Skeletal muscle tissue (tissue), 4 donors: Measurements from ENCODE around the gene SMIM36. TPM values are rescaled to one million over a fixed set of nuclear protein-coding genes. Genes with fewer than 3 reads are reported as not detected.
"Not testable (repeated sequence)": the region's sequence is repeated elsewhere in the genome, so short reads cannot be mapped to it uniquely, and the experiment has no call there.

Experiments
- H3K27ac ChIP-seq: one replicate; pipeline ENCODE4 v1.7.0; 2013; ENCODE audit warnings: mild to moderate bottlenecking, low read depth, low read length, inconsistent platforms
- H3K27me3 ChIP-seq, 3 donors: one replicate each; pipeline ENCODE4 v1.7.0; 2013; ENCODE audit warnings: low read length in 3 of 3; ENCODE audit not compliant: control insufficient read depth in 3 of 3, insufficient read depth in 3 of 3
- H3K36me3 ChIP-seq, 3 donors: one replicate each; pipeline ENCODE4 v1.7.0; 2013; ENCODE audit warnings: low read length in 3 of 3; ENCODE audit not compliant: control insufficient read depth in 3 of 3, insufficient read depth in 3 of 3
- H3K4me1 ChIP-seq, 3 donors: one replicate each; pipeline ENCODE4 v1.7.0; 2013; ENCODE audit warnings: low read length in 3 of 3, mild to moderate bottlenecking in 3 of 3; ENCODE audit not compliant: control insufficient read depth in 3 of 3, insufficient read depth in 3 of 3
- H3K4me3 ChIP-seq, 3 donors: one replicate each; pipeline ENCODE4 v1.7.0; 2013; ENCODE audit warnings: low read length in 3 of 3
- H3K9ac ChIP-seq, 3 donors: one replicate each; pipeline ENCODE4 v1.7.0; 2013; ENCODE audit warnings: low read length in 3 of 3, mild to moderate bottlenecking in 3 of 3, moderate library complexity in 2 of 3, low read depth in 1 of 3
- H3K9me3 ChIP-seq, 3 donors: one replicate each; pipeline ENCODE4 v1.7.0; 2013; ENCODE audit warnings: low read length in 3 of 3; ENCODE audit not compliant: control insufficient read depth in 3 of 3
- total RNA-seq: library from RNA; depleted of rRNA; stranded (reverse); fragments of >200 nt; gene quantifications from one replicate; pipeline ENCODE4 v1.2.3, GENCODE V29; 2014
- donor health status: Osteomylitis.

SMIM36 gene
- total RNA-seq, 1 donor from 2014 or later = not detected

GRCh38 chr17:55437159-55437605, 74.1 kb downstream of the SMIM36 start:
- Histone ChIP-seq H3K9ac (no peak overlapping the region), H3K27ac (peak overlapping the region; percentile 11), H3K36me3 (no peaks in the 10 kb centered on the region), H3K4me3 (no peak overlapping the region), H3K9me3 (no peaks in the 10 kb centered on the region), H3K27me3 (no peaks in the 10 kb centered on the region), H3K4me1 (peaks cover 0 to 2% (median 0%) of the 10 kb centered on the region in 3 donors)

GRCh38 chr17:55436224-55437158, 74.8 kb downstream of the SMIM36 start:
- H3K4me3 ChIP-seq = no peak overlapping the region
- no peak overlapping the region for H3K27ac ChIP-seq
- H3K9me3 ChIP-seq = no peaks in the 10 kb centered on the region
- no peak overlapping the region for H3K9ac ChIP-seq
- H3K36me3 ChIP-seq = no peaks in the 10 kb centered on the region
- peaks cover 0 to 2% (median 0%) of the 10 kb centered on the region in 3 donors for H3K4me1 ChIP-seq
- H3K27me3 ChIP-seq = no peaks in the 10 kb centered on the region

GRCh38 chr17:55435408-55435807, 75.8 kb downstream of the SMIM36 start:
- H3K27me3 ChIP-seq = no peaks in the 10 kb centered on the region
- peaks cover 0 to 2% (median 0%) of the 10 kb centered on the region in 3 donors for H3K4me1 ChIP-seq

GRCh38 chr17:55434721-55435120, 76.5 kb downstream of the SMIM36 start:
- no peak overlapping the region for H3K27ac ChIP-seq

More at GRCh38 chr17:55435408-55435807, 75.8 kb downstream of the SMIM36 start:
- no peak overlapping the region for H3K4me3 ChIP-seq
- H3K9me3 ChIP-seq = no peaks in the 10 kb centered on the region
- no peaks in the 10 kb centered on the region for H3K36me3 ChIP-seq
- no peak overlapping the region for H3K9ac ChIP-seq
- no peak overlapping the region for H3K27ac ChIP-seq

GRCh38 chr17:55433629-55434422, 77.4 kb downstream of the SMIM36 start:
- no peaks in the 10 kb centered on the region for H3K36me3 ChIP-seq
- no peaks in the 10 kb centered on the region for H3K27me3 ChIP-seq
- H3K9ac ChIP-seq = no peak overlapping the region
- no peak overlapping the region for H3K27ac ChIP-seq
- no peaks in the 10 kb centered on the region for H3K9me3 ChIP-seq
- H3K4me1 ChIP-seq = peaks cover 0 to 2% (median 0%) of the 10 kb centered on the region in 3 donors
- H3K4me3 ChIP-seq = no peak overlapping the region

More at GRCh38 chr17:55434721-55435120, 76.5 kb downstream of the SMIM36 start:
- Histone ChIP-seq H3K36me3 (no peaks in the 10 kb centered on the region), H3K9me3 (no peaks in the 10 kb centered on the region), H3K9ac (no peak overlapping the region), H3K27me3 (no peaks in the 10 kb centered on the region), H3K4me1 (peaks cover 0 to 2% (median 0%) of the 10 kb centered on the region in 3 donors), H3K4me3 (no peak overlapping the region)

GRCh38 chr17:55433029-55433628, 78.1 kb downstream of the SMIM36 start:
- Histone ChIP-seq H3K4me3 (no peak overlapping the region), H3K9me3 (no peaks in the 10 kb centered on the region), H3K9ac (no peak overlapping the region), H3K27me3 (no peaks in the 10 kb centered on the region), H3K4me1 (peaks cover 0 to 2% (median 0%) of the 10 kb centered on the region in 3 donors), H3K27ac (no peak overlapping the region), H3K36me3 (no peaks in the 10 kb centered on the region)

- Histone ChIP-seq H3K9me3 (no peaks in the 10 kb centered on the region), H3K9ac (no peak overlapping the region), H3K27me3 (no peaks in the 10 kb centered on the region), H3K4me1 (peaks cover 0 to 2% (median 0%) of the 10 kb centered on the region in 3 donors), H3K36me3 (no peaks in the 10 kb centered on the region), H3K4me3 (no peak overlapping the region), H3K27ac (no peak overlapping the region)
Measured at GRCh38 chr17:55432358-55433028, 78.8 kb downstream of the SMIM36 start.

GRCh38 chr17:55431914-55432313, 79.3 kb downstream of the SMIM36 start:
- H3K36me3 ChIP-seq, H3K9me3 ChIP-seq, H3K27me3 ChIP-seq, H3K9ac ChIP-seq, H3K4me3 ChIP-seq, H3K4me1 ChIP-seq, H3K27ac ChIP-seq: not testable (repeated sequence)

GRCh38 chr17:55430541-55431288, 80.5 kb downstream of the SMIM36 start:
- Histone ChIP-seq H3K4me1 (peaks cover 0 to 2% (median 0%) of the 10 kb centered on the region in 3 donors), H3K36me3 (no peaks in the 10 kb centered on the region), H3K27ac (no peak overlapping the region), H3K9ac (no peak overlapping the region), H3K4me3 (no peak overlapping the region), H3K9me3 (no peaks in the 10 kb centered on the region), H3K27me3 (no peaks in the 10 kb centered on the region)
